GM19035 (cell line): ENCODE data around the gene INPP5D.
"Not testable (repeated sequence)": the region's sequence is repeated elsewhere in the genome, so short reads cannot be mapped to it uniquely, and the experiment has no call there.

Source experiments
- ATAC-seq: cut with Tn5 transposase; IDR thresholded peaks from one replicate; pipeline ENCODE4 v1.9.1; 2021; ENCODE audit not compliant: unreplicated experiment

The INPP5D gene

DNA sequence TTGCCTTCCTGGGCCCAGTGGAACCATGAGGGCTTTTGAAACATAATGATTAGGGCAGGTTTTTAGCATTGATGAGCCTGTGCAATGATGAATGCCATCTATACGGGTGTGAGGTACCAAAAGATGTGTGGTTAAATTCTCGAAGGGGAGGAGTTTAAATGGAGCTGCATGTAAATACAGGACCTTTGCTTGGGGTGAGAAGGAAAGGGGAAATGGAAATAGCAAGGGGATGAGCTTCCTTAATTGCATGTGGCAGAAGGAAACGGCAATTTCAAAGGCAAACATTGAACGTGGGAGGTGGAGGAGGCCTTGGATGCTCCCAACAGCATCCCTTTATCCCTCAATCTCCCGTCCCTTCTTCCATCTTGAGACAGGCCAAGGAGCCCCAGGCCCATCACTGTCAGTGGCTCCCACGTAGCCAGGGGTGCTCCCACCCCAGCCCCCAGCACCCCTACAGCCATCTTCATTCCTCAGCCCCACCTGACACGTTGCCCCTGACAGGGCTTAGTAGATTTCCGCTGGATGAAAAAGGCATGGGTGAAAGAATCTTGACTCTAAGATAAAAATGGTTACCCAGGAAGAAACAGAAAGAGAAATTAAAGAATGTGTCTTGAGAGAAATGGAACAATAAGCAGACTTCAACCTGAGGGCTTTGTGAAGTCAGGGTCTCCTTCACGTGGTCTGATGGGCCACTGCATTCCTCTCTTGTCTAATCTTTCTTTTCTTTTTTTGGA, 32.5 kb downstream of the INPP5D start:
- ATAC-seq, result no peak

DNA sequence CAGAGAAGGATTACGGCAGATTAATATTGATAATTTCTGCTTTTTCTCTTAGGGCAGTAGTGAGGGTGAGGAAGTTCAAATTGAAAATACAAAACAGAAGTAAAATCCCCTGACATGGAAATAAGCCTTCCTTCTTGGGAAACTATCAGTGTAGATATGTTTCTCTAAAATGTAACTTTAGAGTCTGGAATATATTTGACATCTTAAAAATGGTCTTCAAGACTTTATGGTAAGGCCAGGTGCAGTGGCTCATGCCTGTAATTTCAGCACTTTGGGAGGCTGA, 33.0 kb downstream of the INPP5D start:
- no peak for ATAC-seq

DNA sequence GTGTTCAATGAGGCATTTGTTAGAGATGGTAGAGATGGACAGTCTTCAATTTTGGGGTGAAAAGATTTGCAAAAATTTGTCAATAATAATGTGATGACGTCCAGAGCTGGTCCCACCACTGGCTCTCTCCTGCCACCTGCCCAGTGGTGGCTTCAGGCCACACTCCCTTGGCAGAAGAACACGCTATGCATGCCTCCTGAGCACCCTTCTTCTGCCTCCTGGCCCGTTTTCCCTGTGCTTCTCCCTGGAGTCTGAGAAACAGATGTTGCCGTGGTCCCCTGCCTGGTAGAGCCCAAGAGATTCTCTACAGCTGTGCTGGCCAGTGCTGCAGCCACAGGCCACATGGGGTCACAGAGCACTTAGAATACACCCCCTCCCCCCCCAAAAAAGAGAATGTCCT, 33.6 kb downstream of the INPP5D start:
- no peak for ATAC-seq

DNA sequence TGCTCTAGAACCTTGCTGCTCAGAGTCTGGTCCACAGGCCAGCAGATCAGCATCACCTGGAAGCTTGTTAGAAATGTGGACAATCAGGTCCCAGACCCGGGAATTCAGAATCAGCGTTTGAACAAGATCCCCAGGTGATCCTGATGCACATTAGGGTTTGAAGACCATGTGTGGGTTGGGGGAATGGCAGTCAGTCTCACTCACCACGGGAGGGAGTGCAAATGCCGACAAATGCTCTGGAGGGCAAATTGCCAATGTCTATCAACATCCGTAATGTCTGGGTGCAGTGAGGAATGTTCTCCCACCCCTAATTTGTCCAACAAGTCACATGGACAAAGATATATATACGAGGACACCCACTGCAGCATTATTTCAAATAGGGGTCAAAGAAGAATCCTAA, 34.5 kb downstream of the INPP5D start:
- ATAC-seq, result no peak

DNA sequence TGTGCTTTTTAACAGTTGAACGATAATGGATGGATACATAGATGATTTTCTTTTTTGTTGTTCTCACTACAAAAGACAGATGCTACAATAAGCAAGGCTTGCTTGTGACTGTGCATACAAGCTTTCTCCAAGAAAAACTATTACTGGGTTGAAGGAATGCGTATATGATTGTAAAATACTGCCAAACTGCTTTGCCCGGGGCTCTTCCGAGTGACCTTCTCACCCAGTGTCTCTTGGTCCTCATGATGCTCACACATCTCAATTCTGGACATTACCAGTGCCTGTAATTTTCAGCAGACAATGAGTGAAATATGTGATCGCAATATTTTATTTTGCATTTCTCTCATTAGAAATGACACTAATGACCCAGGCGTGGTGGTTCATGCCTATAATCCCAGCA, 35.9 kb downstream of the INPP5D start:
- no peak for ATAC-seq

DNA sequence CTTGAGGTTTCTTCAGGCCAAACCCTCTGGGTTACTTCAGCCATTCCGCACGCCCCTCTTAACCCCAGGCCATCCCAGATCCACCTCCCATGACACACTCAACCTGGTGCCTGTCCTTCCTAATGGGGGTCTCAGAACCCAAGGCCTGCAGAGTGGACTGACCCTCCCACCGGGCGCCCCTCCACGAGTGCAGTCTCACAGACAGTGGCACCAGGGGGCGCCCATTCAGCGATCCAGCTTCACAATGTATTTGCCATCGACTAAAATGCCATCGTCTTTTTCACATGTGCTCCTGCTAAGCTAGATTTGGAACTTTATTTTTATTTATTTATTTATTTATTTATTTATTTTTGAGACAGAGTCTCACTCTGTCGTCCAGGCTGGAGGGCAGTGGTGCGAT, 38.5 kb downstream of the INPP5D start:
- no peak for ATAC-seq

DNA sequence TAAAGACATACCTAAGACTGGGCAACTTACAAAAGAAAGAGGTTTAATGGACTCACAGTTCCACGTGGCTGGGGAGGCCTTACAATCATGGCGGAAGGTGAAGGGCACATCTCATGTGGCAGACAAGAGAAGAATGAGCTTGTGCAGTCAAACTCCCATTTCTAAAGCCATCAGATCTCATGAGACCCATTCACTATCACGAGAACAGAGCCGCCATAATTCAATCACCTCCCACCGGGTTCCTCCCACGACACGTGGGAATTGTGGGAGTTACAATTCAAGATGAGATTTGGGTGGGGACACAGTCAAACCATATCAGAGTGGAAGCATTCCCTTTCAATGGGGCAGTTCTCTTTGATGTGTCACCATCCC, 39.7 kb downstream of the INPP5D start:
- not testable (repeated sequence) for ATAC-seq

DNA sequence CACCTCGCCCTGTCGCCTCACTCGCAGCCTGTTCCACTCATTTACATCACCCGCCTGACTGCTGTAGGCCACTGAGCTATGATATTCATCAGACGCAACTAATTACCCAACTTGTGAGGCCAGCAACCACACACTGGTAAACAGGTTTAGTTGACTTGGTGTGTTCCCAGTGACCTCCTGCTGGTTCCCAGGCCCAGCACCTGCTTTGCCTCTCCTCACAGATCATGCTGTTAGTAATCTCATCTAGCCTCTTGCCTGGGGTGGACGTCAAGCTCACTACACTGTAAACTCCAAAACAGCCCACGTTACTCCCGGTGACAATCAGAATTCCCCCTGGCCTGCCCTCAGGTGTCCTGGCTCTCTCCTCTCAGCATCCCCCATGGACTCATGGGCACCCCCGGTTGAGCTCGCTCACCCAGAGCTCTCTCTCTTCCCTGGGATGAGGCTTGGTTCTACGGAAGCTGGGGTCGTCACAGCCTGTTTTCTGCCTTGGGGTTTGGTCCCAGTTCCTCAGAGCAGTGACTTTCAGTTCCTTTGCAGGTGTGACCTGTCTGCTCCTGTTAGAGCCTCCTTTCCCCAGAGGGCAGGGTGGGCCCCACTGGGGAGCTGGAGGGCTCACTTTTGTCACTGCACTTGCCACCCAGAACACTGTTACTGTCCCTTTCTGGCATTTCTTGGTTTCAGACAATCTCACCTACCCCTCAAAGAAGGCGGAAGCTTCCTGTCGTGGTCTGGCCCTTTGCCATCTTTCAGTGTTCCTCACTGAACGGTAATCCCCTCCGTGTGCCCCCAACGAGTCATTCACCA, 40.3 kb downstream of the INPP5D start:
- peak; percentile 71 for ATAC-seq

DNA sequence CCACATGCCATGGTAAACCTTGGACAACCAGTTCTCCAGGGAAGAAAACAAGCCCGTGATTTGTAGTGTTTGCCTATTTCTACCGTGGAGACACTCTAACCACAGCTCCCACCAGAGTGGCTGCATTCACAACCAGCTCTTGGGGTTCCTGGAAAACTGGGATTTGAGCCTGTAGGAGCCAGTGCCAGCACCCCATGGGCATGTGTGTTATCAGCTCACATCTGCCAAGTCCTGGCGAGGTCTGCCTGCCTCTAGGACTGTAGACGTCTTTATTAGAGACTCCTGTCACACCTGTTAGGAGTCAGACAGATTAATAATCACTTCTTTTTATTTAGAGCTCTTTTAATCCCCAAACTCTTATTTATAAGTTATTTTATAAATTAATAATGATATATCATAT, 41.0 kb downstream of the INPP5D start:
- no peak for ATAC-seq

DNA sequence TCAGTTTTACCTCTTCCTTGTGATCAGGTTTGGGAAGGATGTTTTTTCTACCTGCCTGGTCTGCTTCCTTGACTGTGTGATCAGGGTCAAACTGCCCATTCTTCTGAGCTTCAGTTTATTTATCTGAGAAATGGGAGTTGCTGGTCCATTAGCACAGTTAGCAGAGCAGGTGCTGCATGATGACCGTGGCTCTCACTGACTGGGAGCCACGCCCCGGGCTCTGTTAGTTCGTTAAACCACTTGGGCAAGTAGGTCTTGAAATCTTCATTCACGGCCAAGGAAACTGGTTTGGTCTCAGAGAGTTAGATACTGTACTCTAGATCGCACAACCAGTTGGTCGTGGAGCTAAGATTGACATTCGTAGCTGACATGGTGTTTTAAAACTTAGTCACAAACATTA, 41.7 kb downstream of the INPP5D start:
- no peak for ATAC-seq

DNA sequence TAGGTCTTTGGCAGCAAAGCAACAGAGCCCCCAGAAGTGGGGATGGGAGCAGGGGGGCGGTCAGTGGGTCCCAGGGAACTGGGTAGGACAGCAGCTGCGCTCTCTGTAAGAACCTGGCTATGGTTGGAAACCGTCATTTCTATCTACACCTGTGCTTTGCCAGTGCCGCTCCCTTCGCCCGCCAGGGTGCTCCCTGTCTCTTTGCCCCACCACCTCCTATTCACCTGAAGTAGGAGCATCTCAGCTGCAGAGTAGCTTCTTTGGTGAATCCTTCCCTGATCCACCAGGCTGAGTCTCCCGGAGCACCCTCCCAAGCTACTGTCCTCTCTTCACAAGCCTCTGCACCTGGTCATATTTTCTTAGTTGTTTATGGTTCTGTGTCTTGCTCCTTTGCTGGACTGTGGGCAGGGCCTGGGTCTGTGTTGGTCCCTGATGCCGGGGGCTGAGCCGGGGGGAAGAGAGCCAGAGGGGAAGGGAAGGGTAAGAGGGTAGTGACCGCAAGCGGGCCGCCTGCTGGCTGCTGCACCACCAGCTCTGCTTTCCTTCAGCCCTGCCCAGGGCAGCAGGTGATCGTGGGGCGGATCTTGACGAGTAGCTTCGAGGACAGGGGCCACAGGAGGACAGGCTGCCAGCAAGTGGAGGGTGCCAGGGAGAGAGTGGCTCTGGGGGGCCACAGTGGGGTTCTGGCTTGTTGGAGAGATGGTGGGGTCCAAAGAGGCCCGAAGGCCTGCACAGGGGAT, 45.2 kb downstream of the INPP5D start:
- no peak for ATAC-seq

DNA sequence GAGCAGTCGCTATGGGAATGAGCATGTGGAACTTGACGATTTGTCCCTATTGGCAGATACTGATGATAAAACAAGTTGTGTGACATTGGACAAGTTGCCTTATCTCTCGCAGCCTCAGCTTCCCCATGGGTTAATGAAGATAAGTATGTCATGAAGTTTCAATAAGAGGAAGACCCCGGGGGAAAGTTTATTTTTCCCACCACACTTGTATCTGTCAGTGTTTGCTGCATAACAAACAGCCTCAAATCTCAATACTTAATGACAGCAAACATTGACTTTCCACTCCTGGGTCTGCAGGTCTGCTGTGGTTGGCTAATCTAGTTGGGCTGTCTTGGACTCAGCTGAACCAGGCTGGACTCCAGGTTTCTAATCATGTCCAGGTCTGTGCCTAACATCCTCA, 45.8 kb downstream of the INPP5D start:
- ATAC-seq, result no peak

DNA sequence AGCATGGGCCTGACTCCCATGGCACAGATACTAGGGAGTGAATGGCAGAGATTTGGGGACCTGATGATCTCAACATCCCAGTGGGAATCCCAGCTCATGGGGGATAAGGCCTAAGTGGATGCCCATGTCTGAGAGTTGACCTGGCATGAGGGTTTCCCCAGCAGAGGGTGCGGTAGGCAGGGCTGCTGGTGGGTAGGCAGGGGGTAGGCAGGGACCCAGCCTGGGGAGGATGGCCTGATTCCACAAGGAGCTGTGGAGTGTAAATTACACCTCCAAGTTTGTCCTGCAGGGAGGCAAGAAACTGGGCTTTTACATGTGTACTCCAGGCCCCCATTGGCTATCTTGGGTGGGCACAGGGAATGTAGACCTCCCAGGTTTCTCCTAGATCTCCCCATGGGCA, 46.9 kb downstream of the INPP5D start:
- no peak for ATAC-seq

DNA sequence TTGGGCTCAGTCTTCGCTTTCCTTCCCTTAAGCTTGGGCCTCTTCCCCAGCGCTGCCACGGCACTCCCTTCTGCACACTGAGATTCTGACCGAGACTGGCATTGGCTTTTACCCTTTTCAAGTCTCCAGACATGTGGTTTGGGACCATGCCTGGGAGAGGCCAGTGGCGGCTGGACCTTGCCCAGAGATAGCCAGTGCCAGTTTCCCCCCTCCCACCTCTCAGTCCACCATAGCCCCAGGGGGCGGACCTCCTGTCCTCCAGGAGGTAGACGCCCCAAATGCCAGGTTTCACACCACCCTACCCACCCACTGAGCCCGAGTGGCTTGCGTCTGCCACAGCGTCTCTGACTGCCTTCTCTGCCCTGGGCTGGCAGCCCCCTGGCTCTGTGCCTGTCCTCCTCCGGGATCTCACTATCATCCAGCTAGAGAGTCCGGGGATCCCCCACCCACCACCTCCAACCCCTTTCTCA, 47.7 kb downstream of the INPP5D start:
- no peak for ATAC-seq

DNA sequence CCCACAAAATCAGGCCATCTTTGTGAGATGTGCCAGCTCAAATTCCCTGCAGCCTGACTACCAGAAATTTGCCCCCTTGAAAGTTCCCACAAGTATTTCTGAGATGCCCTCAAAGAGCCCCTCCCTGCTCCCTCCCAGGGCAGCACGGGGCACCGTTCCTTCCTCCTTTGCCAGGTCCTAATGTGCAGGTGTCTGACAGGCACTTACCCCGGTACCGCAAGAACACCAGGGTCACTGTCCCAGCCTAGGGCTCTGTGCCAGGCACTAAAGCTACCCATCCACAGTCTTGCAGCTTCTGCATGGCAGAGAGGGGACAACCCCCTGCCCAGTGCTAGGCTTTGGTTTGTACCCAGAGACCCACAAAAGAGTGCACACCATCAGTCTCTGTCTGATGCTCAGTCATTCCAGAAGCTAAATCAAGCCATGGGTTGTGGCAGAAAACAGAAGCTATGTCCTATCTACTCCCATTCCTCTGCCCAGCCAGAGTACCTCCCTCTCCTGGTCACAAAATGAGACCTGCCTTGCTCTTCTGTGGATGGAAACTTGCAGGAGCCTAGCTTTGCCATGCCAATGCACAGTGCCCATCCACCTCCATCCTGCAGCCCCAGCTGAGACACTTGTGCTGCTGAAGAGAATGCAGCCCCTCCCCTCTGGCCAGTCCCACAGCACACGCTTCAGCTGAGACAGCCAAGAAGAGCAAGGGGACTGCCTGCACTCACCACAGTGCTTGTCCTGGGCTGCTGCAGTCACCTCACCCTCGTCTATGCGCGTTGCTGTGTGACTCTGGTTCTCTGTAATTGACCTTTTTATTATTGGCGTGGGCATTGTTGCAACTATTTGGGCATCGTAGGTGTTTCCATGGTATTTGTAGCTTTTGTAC, 48.7 kb downstream of the INPP5D start:
- peak; percentile 60 for ATAC-seq

DNA sequence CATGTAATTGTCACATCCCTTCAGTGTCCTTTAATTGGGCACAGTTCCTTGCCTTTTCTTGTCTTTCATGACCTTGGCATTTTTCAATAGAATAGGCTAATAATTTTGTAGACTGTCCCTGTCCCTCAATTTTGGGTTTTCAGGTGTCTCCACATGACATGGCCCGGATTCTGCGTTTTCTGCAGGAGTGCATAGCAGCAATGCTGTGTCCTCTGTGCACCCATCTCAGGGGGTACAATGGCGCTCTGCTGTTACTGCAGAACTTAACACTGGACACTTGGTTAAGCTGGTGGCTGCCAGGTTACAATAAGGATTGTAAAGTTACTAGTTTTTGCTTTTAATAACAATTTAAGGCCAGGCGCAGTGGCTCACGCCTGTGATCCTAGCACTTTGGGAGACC, 51.3 kb downstream of the INPP5D start:
- ATAC-seq, result no peak

DNA sequence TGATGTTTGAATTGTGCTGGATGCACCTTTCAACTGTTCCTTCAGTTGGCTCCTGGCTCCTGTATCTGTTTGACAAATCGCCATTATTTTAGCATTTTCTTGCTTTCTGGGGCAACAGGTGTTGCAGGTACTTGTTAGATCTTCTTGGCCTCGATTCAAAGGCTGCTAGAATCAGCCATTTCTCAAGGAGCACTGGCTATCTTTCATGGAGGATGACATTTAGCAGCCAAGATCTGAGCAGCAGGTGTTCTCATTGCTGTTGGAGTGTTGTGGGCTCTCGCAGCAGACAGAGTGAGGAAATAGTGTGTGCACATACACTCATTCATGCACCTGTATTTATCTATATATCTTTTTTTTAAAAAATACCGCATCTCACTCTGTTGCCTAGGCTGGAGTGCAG, 52.2 kb downstream of the INPP5D start:
- ATAC-seq, result no peak

DNA sequence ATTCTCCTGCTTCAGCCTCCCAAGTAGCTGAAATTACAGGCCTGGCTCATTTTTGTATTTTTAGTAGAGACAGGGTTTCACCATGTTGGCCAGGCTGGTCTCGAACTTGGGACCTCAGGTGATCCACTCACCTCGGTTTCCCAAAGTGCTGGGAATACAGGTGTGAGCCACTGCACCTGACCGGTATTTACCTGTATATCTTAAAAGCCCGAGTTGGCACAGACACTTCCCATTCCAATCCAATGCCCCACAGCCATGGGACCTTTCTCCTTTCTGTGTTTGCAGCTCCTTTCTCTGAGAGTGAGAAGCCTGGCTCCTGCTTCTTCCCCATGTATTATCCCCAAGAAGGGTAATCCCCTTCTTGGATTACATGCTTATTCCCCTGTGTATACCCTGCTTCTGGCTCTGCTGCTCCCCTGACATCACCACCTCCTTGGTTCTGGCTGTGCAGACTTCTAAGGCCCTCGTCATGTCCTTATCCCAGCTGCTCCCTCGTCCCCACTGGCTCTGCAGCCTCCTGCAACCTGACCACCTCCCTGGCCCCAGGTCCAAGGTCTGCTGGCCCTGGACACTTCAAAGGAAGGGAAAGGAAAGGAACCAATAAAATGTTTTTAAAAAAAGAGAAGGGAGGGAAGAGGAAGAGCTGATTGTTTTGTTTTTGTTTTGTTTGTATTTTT, 52.8 kb downstream of the INPP5D start:
- no peak for ATAC-seq

DNA sequence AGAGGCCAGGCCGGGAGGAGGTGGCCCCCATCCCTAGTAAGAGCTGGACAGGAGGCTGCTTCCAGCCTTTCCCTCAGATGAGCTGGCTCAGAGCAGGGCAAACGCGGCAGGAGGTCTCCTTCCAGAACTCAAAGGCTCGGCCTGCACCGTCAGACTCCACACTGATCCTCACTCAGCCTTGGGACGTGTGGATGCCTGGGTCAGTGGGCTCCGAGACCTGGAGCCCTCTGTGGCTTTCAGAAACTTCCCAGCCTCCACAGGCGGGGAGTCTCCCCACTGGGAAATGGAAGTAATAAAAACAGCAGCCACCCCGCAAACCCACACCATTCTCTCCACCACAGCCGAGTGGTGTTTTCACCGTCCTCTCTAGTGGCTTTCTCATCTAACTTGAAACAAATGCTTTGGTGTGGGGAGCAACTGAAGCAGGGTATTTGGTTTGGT, 54.3 kb downstream of the INPP5D start:
- ATAC-seq, result no peak

DNA sequence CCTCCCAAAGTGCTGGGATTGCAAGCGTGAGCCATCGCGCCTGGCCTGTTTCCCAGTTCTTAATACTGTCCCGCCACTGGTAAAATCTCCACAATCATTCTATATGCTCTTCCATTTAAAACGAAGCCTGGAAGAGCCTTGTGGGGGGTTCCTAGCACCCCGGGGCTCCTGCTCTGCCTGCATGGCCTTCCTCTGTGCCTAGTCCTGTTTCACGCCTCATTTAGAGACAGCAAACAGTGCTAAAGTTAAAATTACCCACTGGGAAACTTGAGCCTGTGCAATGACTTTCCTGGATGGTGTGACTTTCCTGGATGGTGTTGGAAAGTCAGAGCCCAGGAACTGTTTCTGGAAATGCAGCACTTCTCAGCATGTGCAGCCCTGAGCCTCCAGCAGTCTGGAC, 55.0 kb downstream of the INPP5D start:
- ATAC-seq, result no peak
